ENCODE results near the gene DR1. TPM values are rescaled to one million over a fixed set of nuclear protein-coding genes. Genes with fewer than 3 reads are reported as not detected.

DR1 gene
- polyA plus RNA-seq, 2 of the 4 experiments (the other 2 are of a cell fraction), result 20.9 to 39.8 TPM

DNA sequence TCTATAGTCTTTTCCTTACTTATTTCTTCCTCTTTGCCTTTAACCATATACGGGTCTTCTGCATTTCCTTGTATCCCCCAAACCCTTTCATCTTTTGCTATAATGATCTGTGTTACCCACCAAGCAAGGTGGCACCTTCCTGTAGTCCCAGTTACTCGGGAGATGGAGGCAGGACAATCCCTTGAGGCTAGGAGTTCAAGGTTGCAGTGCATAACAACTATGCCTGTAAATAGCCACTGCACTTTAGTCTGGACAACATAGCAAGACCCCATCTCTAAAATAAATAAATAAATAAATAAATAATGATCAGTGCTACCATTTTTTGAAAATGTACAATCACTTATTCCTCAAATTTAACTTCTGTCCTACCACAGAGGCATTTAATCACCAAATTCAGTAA is 11.5 kb downstream of the DR1 start:
- 93% methylated on average over 2 of the region's 2 CpGs for WGBS (ENCODE audit: missing lambda C conversion rate)
- H3K9me3 ChIP-seq, result no peaks in the 10 kb centered on the region
- no peak overlapping the region for H3K27ac ChIP-seq
- ChIA-PET POLR2A (no interaction called here), CTCF (no interaction called here)
- no peak overlapping the region for H3K4me2 ChIP-seq
- FAIRE-seq, result no peak
- H3K4me1 ChIP-seq, result peaks cover 14% of the 10 kb centered on the region; the same call in 2 of the 3 replicates
- no peak for DNase-seq (ENCODE audit: low read depth in 1 of 2, low spot score in 1 of 2)
- no peak overlapping the region for H3K4me3 ChIP-seq
- no peak for ATAC-seq
- TF ChIP-seq, protein P1, sequence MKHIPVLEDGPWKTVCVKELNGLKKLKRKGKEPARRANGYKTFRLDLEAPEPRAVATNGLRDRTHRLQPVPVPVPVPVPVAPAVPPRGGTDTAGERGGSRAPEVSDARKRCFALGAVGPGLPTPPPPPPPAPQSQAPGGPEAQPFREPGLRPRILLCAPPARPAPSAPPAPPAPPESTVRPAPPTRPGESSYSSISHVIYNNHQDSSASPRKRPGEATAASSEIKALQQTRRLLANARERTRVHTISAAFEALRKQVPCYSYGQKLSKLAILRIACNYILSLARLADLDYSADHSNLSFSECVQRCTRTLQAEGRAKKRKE (CRISPR knock-in tag; IDR thresholded peaks at IDR 0.05; ENCODE audit: low read depth), result no peak
- TF ChIP-seq NPAS2 (CRISPR knock-in tag; IDR thresholded peaks at IDR 0.05; ENCODE audit: borderline replicate concordance) (no peak), ZC3H11A (IDR thresholded peaks at IDR 0.05) (peak; percentile 26; the same call in 1 of the 2 replicates), FOXS1 (CRISPR knock-in tag; IDR thresholded peaks at IDR 0.05) (no peak)
- TF ChIP-seq, protein P2, sequence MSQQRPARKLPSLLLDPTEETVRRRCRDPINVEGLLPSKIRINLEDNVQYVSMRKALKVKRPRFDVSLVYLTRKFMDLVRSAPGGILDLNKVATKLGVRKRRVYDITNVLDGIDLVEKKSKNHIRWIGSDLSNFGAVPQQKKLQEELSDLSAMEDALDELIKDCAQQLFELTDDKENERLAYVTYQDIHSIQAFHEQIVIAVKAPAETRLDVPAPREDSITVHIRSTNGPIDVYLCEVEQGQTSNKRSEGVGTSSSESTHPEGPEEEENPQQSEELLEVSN (IDR thresholded peaks at IDR 0.05; ENCODE audit: borderline replicate concordance, low read depth), result no peak

DNA sequence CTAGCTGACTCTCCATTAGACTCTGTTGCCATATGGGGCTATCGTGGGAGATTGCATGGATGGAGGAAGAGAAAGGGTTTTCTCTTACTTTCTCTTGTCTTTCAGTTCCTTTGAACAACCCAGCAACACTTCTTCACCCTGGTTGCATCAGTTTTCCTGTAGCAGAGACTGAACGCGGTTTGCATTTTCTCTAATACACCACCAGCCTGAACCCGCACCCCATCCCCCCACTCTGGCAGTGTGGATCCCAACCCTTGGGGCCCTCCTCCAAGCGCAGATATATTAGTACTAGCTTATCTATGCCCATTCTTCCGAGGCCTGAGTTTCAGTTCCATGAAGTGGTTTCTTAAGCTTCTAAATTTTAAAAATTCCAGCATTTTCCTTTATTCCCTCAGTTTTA is 12.6 kb downstream of the DR1 start:
- H3K27ac ChIP-seq, result no peak overlapping the region
- FAIRE-seq, result no peak
- POLR2A ChIA-PET, result interaction anchor here (0.7 kb wide), 1 partner anchor 13 kb away, joined by 7 read pairs; the partner anchor contains the start of gene DR1
- H3K4me1 ChIP-seq, result peaks cover 18% of the 10 kb centered on the region; the same call in 2 of the 3 replicates
- DNase-seq (ENCODE audit: low read depth in 1 of 2, low spot score in 1 of 2), result no peak
- H3K4me2 ChIP-seq, result no peak overlapping the region
- CTCF ChIA-PET, result no interaction called here
- TF ChIP-seq EHF (CRISPR knock-in tag; IDR thresholded peaks at IDR 0.05), result no peak
- no peak for TF ChIP-seq CBX2 (IDR thresholded peaks at IDR 0.05; ENCODE audit: borderline replicate concordance, low read depth)
- no peak for TF ChIP-seq NFE2L2 (conservative IDR thresholded peaks at IDR 0.05; ENCODE audit: low read length)
- TF ChIP-seq CBX8 (IDR thresholded peaks at IDR 0.05), result no peak
- TF ChIP-seq, protein P3, sequence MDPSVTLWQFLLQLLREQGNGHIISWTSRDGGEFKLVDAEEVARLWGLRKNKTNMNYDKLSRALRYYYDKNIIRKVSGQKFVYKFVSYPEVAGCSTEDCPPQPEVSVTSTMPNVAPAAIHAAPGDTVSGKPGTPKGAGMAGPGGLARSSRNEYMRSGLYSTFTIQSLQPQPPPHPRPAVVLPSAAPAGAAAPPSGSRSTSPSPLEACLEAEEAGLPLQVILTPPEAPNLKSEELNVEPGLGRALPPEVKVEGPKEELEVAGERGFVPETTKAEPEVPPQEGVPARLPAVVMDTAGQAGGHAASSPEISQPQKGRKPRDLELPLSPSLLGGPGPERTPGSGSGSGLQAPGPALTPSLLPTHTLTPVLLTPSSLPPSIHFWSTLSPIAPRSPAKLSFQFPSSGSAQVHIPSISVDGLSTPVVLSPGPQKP (IDR thresholded peaks at IDR 0.05; ENCODE audit: low read depth, low read length), result no peak
- TF ChIP-seq KDM1A (IDR thresholded peaks at IDR 0.05; ENCODE audit: low read depth), result no peak
- no peak for TF ChIP-seq HDAC2 (IDR thresholded peaks at IDR 0.05)
- TF ChIP-seq PHF8 (IDR thresholded peaks at IDR 0.05; ENCODE audit: borderline replicate concordance, low read depth), result no peak
- TF ChIP-seq, protein P4, sequence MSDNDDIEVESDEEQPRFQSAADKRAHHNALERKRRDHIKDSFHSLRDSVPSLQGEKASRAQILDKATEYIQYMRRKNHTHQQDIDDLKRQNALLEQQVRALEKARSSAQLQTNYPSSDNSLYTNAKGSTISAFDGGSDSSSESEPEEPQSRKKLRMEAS (IDR thresholded peaks at IDR 0.05), result no peak
- no peak for TF ChIP-seq TP53 (CRISPR knock-in tag; IDR thresholded peaks at IDR 0.05)
- TF ChIP-seq EHMT2 (IDR thresholded peaks at IDR 0.05; ENCODE audit: low read depth), result no peak
- no peak for TF ChIP-seq ZNF302 (CRISPR knock-in tag; IDR thresholded peaks at IDR 0.05)
- TF ChIP-seq GATA3 (IDR thresholded peaks at IDR 0.05; ENCODE audit: borderline replicate concordance), result no peak
- TF ChIP-seq, protein P5, sequence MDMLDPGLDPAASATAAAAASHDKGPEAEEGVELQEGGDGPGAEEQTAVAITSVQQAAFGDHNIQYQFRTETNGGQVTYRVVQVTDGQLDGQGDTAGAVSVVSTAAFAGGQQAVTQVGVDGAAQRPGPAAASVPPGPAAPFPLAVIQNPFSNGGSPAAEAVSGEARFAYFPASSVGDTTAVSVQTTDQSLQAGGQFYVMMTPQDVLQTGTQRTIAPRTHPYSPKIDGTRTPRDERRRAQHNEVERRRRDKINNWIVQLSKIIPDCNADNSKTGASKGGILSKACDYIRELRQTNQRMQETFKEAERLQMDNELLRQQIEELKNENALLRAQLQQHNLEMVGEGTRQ (IDR thresholded peaks at IDR 0.05), result no peak
- TF ChIP-seq HOXB5 (CRISPR knock-in tag; IDR thresholded peaks at IDR 0.05), result no peak
- TF ChIP-seq, protein P6, sequence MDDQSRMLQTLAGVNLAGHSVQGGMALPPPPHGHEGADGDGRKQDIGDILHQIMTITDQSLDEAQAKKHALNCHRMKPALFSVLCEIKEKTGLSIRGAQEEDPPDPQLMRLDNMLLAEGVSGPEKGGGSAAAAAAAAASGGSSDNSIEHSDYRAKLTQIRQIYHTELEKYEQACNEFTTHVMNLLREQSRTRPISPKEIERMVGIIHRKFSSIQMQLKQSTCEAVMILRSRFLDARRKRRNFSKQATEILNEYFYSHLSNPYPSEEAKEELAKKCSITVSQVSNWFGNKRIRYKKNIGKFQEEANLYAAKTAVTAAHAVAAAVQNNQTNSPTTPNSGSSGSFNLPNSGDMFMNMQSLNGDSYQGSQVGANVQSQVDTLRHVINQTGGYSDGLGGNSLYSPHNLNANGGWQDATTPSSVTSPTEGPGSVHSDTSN (IDR thresholded peaks at IDR 0.05), result no peak
- no peak for TF ChIP-seq HOXA7 (CRISPR knock-in tag; IDR thresholded peaks at IDR 0.05)
- no peak for TF ChIP-seq MYC (IDR thresholded peaks at IDR 0.05; ENCODE audit: borderline replicate concordance, low read length)
- ATAC-seq, result no peak
- no peak overlapping the region for H3K4me3 ChIP-seq
- 93% methylated on average over 6 of the region's 6 CpGs for WGBS (ENCODE audit: missing lambda C conversion rate)
- H3K9me3 ChIP-seq, result no peaks in the 10 kb centered on the region

All from A549 (cell line).